NB4 (cell line): ENCODE results near the gene SNX25.

ENCODE experiments used
- TF ChIP-seq, protein P1 (sequence below): IDR thresholded peaks from 2 replicates; pipeline ENCODE4 v1.6.1; 2011; ENCODE audit warnings: low read depth, low read length
- TF ChIP-seq, protein P2 (sequence below): IDR thresholded peaks from one replicate; pipeline ENCODE4 v1.5.1; 2012; ENCODE audit warnings: low read depth, low read length

DNA sequence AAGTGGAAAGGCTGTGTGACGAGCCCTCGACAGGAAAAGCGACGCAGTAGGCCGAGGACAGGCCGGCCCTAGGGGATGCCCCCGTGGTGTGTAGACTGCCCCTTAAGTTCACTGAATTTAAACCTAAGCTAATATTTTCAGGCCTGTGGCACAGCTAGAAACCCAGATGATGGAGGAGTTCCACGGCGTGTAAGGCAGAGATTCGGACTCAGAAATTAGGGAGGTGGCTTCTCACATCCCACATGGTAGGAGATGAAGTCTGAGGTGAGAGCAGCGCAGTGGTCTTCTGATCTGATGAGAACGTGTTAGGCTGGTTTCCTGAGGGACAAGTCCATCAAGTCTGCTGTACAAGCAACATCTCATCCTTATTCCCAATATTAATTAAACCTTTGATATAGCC lies 178.6 kb downstream of the SNX25 start:
- TF ChIP-seq, protein P1, sequence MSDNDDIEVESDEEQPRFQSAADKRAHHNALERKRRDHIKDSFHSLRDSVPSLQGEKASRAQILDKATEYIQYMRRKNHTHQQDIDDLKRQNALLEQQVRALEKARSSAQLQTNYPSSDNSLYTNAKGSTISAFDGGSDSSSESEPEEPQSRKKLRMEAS, result no peak
- TF ChIP-seq, protein P2, sequence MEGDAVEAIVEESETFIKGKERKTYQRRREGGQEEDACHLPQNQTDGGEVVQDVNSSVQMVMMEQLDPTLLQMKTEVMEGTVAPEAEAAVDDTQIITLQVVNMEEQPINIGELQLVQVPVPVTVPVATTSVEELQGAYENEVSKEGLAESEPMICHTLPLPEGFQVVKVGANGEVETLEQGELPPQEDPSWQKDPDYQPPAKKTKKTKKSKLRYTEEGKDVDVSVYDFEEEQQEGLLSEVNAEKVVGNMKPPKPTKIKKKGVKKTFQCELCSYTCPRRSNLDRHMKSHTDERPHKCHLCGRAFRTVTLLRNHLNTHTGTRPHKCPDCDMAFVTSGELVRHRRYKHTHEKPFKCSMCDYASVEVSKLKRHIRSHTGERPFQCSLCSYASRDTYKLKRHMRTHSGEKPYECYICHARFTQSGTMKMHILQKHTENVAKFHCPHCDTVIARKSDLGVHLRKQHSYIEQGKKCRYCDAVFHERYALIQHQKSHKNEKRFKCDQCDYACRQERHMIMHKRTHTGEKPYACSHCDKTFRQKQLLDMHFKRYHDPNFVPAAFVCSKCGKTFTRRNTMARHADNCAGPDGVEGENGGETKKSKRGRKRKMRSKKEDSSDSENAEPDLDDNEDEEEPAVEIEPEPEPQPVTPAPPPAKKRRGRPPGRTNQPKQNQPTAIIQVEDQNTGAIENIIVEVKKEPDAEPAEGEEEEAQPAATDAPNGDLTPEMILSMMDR, result no peak
